ENCODE measurements around the gene TCERG1. TPM values are rescaled to one million over a fixed set of nuclear protein-coding genes. Genes with fewer than 3 reads are reported as not detected.

TCERG1 gene
- total and polyA plus RNA-seq, 9 donors = 23.6 to 70.1 (median 47.2) TPM

DNA sequence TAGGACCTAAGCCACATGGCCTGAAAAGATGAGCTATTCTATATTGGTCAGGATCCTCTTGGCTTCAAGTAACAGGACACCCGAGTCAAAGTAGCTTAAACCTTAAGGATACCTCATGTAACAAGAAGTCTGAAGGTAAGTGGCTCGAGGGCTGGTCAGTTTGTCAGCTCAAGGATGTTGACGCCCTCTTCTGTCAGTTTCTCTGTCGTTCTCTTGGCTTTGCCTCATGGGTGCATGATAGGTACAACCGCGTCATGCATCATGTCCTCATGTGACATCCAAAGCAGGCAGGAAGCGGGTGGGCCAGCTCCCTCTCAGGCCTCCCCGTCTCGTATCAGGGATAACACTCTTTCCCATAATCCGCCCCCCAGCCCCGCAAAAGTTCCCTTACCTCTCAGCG, 22.1 kb upstream of the TCERG1 start:
- Histone ChIP-seq H3K27me3 (no peaks in the 10 kb centered on the region), H3K4me1 (ENCODE audit: insufficient read depth) (no peaks in the 10 kb centered on the region), H3K9me3 (no peaks in the 10 kb centered on the region), H3K36me3 (no peaks in the 10 kb centered on the region), H3K27ac (no peak overlapping the region), H3K4me3 (no peak overlapping the region)
- intact Hi-C loops (cut with DNase I) = loop anchor here in 1 of 4 donors (10.0 kb wide), 1 partner anchor 130 kb away; no protein-coding TSS in a partner anchor
- no peak for DNase-seq
- 67 to 73% (median 72%) methylated on average over 12 of the region's 12 CpGs for WGBS, 3 donors
- no peak for TF ChIP-seq POLR2A (IDR thresholded peaks at IDR 0.05)
- TF ChIP-seq, protein P1, sequence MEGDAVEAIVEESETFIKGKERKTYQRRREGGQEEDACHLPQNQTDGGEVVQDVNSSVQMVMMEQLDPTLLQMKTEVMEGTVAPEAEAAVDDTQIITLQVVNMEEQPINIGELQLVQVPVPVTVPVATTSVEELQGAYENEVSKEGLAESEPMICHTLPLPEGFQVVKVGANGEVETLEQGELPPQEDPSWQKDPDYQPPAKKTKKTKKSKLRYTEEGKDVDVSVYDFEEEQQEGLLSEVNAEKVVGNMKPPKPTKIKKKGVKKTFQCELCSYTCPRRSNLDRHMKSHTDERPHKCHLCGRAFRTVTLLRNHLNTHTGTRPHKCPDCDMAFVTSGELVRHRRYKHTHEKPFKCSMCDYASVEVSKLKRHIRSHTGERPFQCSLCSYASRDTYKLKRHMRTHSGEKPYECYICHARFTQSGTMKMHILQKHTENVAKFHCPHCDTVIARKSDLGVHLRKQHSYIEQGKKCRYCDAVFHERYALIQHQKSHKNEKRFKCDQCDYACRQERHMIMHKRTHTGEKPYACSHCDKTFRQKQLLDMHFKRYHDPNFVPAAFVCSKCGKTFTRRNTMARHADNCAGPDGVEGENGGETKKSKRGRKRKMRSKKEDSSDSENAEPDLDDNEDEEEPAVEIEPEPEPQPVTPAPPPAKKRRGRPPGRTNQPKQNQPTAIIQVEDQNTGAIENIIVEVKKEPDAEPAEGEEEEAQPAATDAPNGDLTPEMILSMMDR (IDR thresholded peaks at IDR 0.05) = no peak
- no peak for TF ChIP-seq EP300 (IDR thresholded peaks at IDR 0.05)

DNA sequence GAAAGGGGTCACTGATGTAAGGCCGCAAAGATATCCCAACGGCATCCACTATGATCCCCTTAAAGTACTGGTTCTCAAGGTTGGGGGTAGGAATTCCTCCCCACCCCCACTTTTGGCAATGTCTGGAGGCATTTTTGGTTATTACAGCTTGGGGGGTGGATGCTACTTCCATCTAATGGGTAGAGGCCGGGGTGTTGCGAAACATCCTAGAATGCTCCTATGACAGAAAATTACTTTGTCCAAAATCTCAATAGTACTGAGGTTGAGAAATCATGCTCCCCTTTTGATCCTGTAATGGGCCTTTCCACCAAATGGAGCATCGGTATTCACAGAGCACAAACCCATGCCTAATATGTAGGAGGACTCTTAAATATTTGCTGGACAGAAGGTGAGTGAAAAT, 20.8 kb upstream of the TCERG1 start:
- intact Hi-C loops (cut with DNase I) = loop anchor here in 1 of 4 donors (10.0 kb wide), 1 partner anchor 132 kb away; no protein-coding TSS in a partner anchor

DNA sequence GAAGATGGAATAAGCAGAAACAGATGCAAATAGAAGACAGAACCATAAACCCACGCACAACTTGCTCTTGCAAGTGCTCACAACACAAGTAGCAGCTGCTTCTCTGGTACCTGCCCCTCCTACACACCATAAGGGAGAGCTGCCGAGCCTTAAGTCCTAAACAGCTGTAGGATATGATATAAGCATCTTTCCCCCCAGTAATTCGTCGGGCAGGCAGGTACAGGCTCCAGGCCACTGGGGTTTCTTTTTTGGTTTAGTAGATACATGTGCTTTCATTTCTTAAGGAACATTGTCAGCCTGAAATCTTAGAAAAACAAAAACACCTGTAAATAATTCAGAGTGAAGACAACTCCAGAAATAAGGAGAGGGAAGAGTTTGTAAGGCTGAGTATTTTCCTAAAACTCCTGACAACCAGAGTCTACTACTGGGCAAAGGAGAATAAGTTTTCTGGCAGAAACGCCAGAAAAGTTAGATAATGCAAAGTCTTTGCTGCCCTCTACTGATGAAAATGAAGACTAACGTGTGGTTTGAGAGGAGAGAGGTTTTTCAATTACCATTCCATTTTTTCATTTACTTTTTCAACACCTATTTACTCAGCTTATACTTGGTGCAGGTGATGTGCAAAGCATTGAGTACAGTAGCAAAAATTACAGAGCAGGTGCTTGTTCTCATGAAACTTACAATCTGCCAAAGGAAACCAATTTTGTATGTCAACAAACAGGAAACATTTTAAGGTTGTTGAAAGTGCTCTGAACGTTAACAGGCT, 20.1 kb upstream of the TCERG1 start:
- H3K4me3 ChIP-seq = no peak overlapping the region
- no peaks in the 10 kb centered on the region for H3K4me1 ChIP-seq (ENCODE audit: insufficient read depth)
- intact Hi-C loops (cut with DNase I) = loop anchor here in 1 of 4 donors (10.0 kb wide), 1 partner anchor 132 kb away; no protein-coding TSS in a partner anchor
- H3K27ac ChIP-seq = no peak overlapping the region
- 23 to 25% (median 24%) methylated on average over 7 of the region's 7 CpGs for WGBS, 3 donors
- DNase-seq = no peak
- no peaks in the 10 kb centered on the region for H3K9me3 ChIP-seq
- H3K36me3 ChIP-seq = no peaks in the 10 kb centered on the region
- no peak for TF ChIP-seq EP300 (IDR thresholded peaks at IDR 0.05)
- no peak for TF ChIP-seq POLR2A (IDR thresholded peaks at IDR 0.05)
- TF ChIP-seq, protein P1 (IDR thresholded peaks at IDR 0.05) = peak; percentile 18 to 42 (median 27)
- no peaks in the 10 kb centered on the region for H3K27me3 ChIP-seq

More for the DNA sequence above, 20.8 kb upstream of the TCERG1 start:
- no peaks in the 10 kb centered on the region for H3K9me3 ChIP-seq
- no peak for TF ChIP-seq POLR2A (IDR thresholded peaks at IDR 0.05)
- H3K4me3 ChIP-seq = no peak overlapping the region
- no peak overlapping the region for H3K27ac ChIP-seq
- H3K4me1 ChIP-seq (ENCODE audit: insufficient read depth) = no peaks in the 10 kb centered on the region
- no peaks in the 10 kb centered on the region for H3K27me3 ChIP-seq
- no peak for DNase-seq
- WGBS, 3 donors = 68 to 79% (median 71%) methylated on average over 5 of the region's 5 CpGs
- H3K36me3 ChIP-seq = no peaks in the 10 kb centered on the region

DNA sequence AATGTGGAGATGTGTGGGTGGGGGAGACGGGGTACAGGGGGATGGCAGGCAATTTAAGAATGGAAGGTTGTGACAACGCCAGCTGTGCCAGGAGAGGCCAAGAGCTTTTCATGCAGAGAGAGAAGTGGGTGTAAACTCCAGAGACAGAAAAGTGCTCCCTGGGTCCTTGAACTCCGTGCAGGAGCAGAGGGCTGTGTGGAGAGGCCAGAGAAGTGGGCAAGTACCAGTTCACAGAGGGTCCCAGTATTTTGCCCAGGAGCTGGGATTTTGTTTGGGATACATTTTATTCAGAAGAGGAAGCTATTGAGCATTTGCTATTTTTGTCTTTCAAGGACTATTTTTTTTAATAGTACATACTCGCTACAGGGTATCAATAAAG, 19.5 kb upstream of the TCERG1 start:
- Histone ChIP-seq H3K36me3 (no peaks in the 10 kb centered on the region), H3K27ac (no peak overlapping the region), H3K4me1 (ENCODE audit: insufficient read depth) (no peaks in the 10 kb centered on the region), H3K9me3 (no peaks in the 10 kb centered on the region), H3K27me3 (no peaks in the 10 kb centered on the region), H3K4me3 (no peak overlapping the region)
- WGBS, 3 donors = 16 to 22% (median 19%) methylated on average over 4 of the region's 4 CpGs
- intact Hi-C loops (cut with DNase I) = loop anchor here in 1 of 4 donors (10.0 kb wide), 1 partner anchor 133 kb away; no protein-coding TSS in a partner anchor
- TF ChIP-seq, protein P1 (IDR thresholded peaks at IDR 0.05) = no peak
- no peak for TF ChIP-seq POLR2A (IDR thresholded peaks at IDR 0.05)
- no peak for TF ChIP-seq EP300 (IDR thresholded peaks at IDR 0.05)
- DNase-seq = no peak

DNA sequence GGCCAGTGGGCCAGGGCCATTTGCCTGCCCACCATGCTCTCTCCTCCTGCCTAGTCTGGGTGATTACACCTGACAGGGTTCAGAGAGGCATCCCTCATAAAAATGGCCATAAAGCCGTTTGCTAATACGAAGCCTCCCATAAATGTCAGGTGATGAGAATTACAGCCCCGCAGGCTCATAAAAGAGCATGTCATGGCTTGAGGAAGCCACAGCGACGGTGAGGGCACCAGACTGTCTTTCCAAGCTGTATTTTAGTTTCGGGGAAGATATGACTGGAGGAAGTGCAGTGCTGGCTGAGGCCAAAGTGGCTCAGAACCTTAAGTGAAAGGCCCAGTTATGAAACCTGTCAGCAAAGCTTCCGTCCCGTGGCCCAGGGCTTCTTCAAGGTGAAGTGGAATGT, 18.5 kb upstream of the TCERG1 start:
- WGBS, 3 donors = 9 to 15% (median 13%) methylated on average over 8 of the region's 8 CpGs
- Histone ChIP-seq H3K4me3 (no peak overlapping the region), H3K9me3 (no peaks in the 10 kb centered on the region), H3K27me3 (no peaks in the 10 kb centered on the region), H3K27ac (no peak overlapping the region), H3K36me3 (no peaks in the 10 kb centered on the region), H3K4me1 (ENCODE audit: insufficient read depth) (no peaks in the 10 kb centered on the region)
- TF ChIP-seq POLR2A (IDR thresholded peaks at IDR 0.05) (no peak), EP300 (IDR thresholded peaks at IDR 0.05) (no peak)
- TF ChIP-seq, protein P1 (IDR thresholded peaks at IDR 0.05) = no peak
- intact Hi-C loops (cut with DNase I) = loop anchor here in 1 of 4 donors (10.0 kb wide), 1 partner anchor 134 kb away; no protein-coding TSS in a partner anchor
- no peak for DNase-seq

All from ovary (tissue), 9 donors.